ENCODE data around the gene LTBP3.
A peak's percentile ranks its signal among the peaks of the same experiment; 100 is the strongest.
"Not testable (repeated sequence)": the region's sequence is repeated elsewhere in the genome, so short reads cannot be mapped to it uniquely, and the experiment has no call there.

The LTBP3 gene

GRCh38 chr11:65571940-65572339, 13.8 kb upstream of the LTBP3 start:
- no peak for DNase-seq (ENCODE audit: low spot score)

- DNase-seq (ENCODE audit: low spot score), result no peak
Measured at GRCh38 chr11:65571420-65571819, 13.3 kb upstream of the LTBP3 start.

- DNase-seq (ENCODE audit: low spot score), result peak; percentile 98
Measured at GRCh38 chr11:65569973-65570918, 12.1 kb upstream of the LTBP3 start, which contains the start of gene ZNRD2. Gene ZNRD2 (plus strand): TSS chr11:65570477. CDS start chr11:65570492, 15 bp downstream.

GRCh38 chr11:65569164-65569972, 11.2 kb upstream of the LTBP3 start:
- no peak for DNase-seq (ENCODE audit: low spot score)

- DNase-seq (ENCODE audit: low spot score), result no peak
Measured at GRCh38 chr11:65565624-65566453, 7.7 kb upstream of the LTBP3 start.

GRCh38 chr11:65564879-65565559, 6.9 kb upstream of the LTBP3 start:
- not testable (repeated sequence) for DNase-seq (ENCODE audit: low spot score)

GRCh38 chr11:65563601-65564000, 5.4 kb upstream of the LTBP3 start:
- no peak for DNase-seq (ENCODE audit: low spot score)

GRCh38 chr11:65562788-65563187, 4.6 kb upstream of the LTBP3 start:
- no peak for DNase-seq (ENCODE audit: low spot score)

GRCh38 chr11:65562020-65562419, 3.9 kb upstream of the LTBP3 start:
- no peak for DNase-seq (ENCODE audit: low spot score)

- peak; percentile 51 for DNase-seq (ENCODE audit: low spot score)
Measured at GRCh38 chr11:65560555-65561418, 2.6 kb upstream of the LTBP3 start.

GRCh38 chr11:65559951-65560537, 1.9 kb upstream of the LTBP3 start:
- DNase-seq (ENCODE audit: low spot score), result no peak

- DNase-seq (ENCODE audit: low spot score), result no peak
Measured at GRCh38 chr11:65559535-65559934, 1.4 kb upstream of the LTBP3 start.

- peak; percentile 83 for DNase-seq (ENCODE audit: low spot score)
Measured at GRCh38 chr11:65558930-65559509, 861 bp upstream of the LTBP3 start.

GRCh38 chr11:65557280-65558001, 718 bp downstream of the LTBP3 start:
- no peak for DNase-seq (ENCODE audit: low spot score)

- no peak for DNase-seq (ENCODE audit: low spot score)
Measured at GRCh38 chr11:65556470-65557279, 1.5 kb downstream of the LTBP3 start.

GRCh38 chr11:65555693-65556231, 2.4 kb downstream of the LTBP3 start:
- no peak for DNase-seq (ENCODE audit: low spot score)

GRCh38 chr11:65554842-65555430, 3.2 kb downstream of the LTBP3 start:
- DNase-seq (ENCODE audit: low spot score), result no peak
